Embryonic facial prominence (tissue), 1 donor: ENCODE data around the gene ANKRD28.
"Not testable (repeated sequence)": the region's sequence is repeated elsewhere in the genome, so short reads cannot be mapped to it uniquely, and the experiment has no call there.

Experiments
- DNase-seq: peaks from one replicate; pipeline ENCODE4 v3.0.0-alpha.2; 2016; ENCODE audit errors: extremely low spot score

Gene ANKRD28

GRCh38 chr3:15771444-15771843 is 26.3 kb downstream of the ANKRD28 start:
- DNase-seq, result no peak

GRCh38 chr3:15769256-15769915 is 28.4 kb downstream of the ANKRD28 start:
- DNase-seq, result no peak

DNA sequence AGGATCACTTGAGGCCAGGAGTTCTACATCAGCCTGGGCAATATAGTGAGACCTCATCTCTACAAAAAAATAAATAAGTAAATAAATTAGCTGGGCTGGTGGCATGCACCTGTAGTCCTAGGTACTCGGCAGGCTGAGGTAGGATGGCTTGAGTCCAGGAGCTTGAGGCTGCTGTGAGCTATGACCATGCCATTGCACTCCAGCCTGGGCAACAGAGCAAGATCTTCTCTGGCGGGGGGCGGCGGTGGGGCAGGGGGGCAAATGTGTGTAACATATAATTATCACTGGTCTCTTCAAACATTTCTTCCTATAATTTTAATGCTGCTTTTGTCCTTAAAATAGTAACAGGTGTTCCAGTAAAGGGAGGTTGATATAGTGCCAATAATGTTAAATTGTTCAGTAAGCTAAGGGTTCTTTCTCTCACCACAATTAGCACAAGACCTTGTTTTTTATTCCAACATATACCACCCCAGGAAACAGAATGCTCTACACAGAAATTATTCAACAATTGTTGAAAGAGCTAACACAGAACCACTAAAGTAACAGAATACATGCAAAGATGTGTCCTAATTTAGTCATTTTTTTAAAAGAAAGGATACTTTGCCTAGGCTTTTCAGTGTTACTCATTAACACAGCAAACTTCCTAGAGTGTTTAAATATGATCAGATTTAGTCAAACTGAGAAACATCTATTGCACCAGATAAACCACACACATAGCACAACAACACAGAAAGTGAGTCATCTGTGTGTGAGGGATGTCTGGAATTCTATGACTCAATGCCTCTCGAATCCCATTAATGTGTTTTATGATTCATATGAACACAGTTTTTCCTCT is 29.1 kb downstream of the ANKRD28 start:
- DNase-seq, result no peak

GRCh38 chr3:15766406-15766805 is 31.4 kb downstream of the ANKRD28 start:
- no peak for DNase-seq

- DNase-seq, result no peak
These were observed 39.5 kb downstream of the ANKRD28 start for GRCh38 chr3:15758295-15758694.

DNA sequence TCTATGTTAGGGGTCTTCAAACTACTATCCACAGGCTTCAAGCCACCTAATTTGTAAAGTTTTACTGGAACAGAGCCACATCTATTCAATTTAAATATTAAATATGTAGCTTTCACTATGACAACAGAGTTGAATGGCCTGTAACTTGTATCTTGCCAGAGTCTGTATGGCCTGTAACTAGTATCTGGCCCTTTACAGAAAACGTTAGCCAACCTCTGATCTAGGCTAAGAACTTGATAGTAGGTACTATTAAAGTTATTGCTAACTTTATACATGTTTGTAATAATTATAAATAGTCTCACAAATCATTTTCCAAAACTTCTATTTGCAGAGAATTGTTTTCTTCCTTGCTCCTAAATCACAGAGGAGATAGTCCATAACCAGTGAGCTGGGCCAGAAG is 40.0 kb downstream of the ANKRD28 start:
- no peak for DNase-seq

GRCh38 chr3:15756505-15756904 is 41.3 kb downstream of the ANKRD28 start:
- no peak for DNase-seq

DNA sequence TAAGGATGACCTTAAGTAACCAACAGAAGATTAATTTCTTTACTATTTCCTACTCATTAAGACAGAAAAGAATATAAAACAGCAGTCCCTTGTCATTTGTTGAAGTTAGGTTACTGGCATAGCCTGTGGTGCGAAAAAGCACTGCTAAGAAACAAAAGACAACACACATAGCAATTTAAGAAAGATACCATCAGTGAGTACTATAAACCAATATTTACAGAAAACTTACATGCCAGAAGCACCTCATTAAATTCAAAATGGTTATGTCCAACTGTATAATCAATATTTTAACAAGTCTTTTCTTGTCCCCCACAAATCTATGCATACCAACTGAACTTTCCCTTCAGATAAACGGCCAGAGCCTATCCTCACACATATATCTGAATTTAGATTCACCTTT is 42.0 kb downstream of the ANKRD28 start:
- no peak for DNase-seq

DNA sequence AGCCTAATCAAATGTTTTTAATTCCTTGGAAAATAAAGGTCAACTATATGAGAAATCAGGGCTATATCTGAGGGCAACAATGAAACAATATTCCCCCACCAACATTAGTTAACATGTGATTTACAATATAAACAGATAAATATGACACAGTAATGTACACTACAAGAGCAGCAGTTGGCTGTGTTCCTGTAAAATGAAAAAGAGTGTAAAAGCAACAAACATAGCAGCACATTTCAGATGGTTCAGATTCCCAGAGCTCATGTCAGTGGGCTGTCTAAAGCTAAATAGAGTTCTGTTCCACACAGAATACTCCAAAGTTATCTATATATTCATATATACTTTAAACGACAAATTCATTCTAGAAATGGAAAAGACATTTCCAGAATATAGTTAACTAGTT is 42.6 kb downstream of the ANKRD28 start:
- DNase-seq, result no peak

GRCh38 chr3:15754047-15754446 is 43.7 kb downstream of the ANKRD28 start:
- no peak for DNase-seq

DNA sequence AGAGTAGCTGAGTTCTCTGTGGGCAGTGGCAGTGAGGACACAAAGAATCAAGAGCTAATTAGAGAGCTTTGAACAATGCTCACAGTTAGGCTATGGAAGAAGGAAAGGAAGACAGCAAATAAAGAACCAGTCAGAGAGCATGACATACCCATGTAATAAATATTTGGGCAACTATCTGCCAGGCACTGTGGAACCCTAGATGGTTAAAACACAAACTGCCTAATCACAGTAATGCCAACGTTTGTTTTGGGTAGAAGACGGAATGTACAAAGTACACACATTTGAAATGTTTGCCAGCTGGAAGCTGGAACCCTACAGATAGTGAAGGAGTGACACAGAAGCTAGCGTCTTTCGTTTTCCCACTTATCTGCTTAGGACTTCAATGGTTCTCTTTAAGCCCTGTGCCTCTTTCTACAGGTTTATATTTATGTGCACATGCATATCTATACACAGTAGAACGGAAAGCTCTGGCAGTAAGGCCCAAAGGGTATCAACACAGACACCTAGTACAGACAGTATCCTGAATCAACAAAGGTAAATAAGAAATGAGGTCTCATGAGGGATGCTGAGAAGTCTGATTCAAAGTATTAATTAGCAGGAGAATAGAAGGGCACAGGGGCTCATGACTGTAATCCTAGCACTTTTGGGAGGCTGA is 44.6 kb downstream of the ANKRD28 start:
- no peak for DNase-seq

GRCh38 chr3:15750879-15751278 is 46.9 kb downstream of the ANKRD28 start:
- DNase-seq, result no peak

DNA sequence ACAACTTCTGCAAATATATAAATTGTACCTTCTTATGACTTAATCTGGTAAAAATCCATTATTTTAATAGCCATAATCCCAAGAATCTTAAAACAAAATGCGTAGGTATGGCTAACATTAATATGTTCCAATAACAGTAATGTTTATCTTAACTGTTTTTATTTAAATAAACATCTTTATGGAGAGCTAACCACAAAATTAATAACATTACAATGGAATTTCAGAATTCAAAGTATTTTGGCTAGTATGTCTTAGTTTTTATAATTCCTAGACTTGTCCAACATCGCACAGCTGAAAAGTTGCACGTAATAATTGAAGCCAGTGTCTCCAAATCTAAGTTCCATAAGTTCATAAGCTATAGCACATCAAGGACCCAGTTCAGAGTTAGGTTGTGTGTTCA is 47.6 kb downstream of the ANKRD28 start:
- no peak for DNase-seq

DNA sequence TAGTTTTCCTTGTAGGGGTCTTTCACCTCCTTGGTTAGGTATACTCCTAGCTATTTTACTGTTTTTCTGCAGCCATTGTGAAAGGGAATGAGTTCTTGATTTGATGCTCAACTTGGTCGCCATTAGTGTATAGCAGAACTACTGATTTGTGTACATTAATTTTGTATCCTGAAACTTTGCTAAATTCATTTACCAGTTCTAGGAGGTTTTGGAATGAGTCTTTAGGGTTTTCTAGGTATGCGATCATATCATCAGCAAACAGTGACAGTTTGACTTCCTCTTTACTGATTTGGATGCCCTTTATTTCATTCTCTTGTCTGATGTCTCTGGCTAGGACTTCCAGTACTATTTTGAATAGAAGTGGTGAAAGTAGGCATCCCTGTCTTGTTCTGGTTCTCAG is 51.9 kb downstream of the ANKRD28 start:
- not testable (repeated sequence) for DNase-seq

- DNase-seq, result no peak
These were observed 53.6 kb downstream of the ANKRD28 start for GRCh38 chr3:15744176-15744575.

DNA sequence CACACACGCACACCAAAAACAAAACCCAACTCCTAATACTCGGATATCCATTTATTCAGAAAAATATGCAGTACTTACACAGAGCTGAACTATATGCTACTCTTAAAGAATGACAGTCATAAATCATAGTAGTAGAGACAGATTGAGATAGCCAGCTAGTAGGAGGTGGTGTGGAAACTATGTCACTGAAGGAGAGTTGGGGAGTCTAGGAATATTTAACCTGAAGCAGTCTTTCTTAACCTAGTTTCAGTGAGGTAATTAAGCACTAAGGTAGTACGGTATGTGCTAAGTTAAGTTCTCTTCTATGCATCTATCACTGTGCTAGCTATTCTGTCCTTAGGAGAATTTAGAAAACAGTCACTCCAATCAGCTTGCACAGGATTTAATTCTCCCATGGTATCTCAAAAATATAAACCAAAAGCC is 54.2 kb downstream of the ANKRD28 start:
- DNase-seq, result no peak

- not testable (repeated sequence) for DNase-seq
These were observed 55.5 kb downstream of the ANKRD28 start for GRCh38 chr3:15742236-15742635.

GRCh38 chr3:15738616-15739005 is 59.2 kb downstream of the ANKRD28 start:
- not testable (repeated sequence) for DNase-seq

GRCh38 chr3:15731024-15731423 is 66.8 kb downstream of the ANKRD28 start:
- DNase-seq, result no peak

DNA sequence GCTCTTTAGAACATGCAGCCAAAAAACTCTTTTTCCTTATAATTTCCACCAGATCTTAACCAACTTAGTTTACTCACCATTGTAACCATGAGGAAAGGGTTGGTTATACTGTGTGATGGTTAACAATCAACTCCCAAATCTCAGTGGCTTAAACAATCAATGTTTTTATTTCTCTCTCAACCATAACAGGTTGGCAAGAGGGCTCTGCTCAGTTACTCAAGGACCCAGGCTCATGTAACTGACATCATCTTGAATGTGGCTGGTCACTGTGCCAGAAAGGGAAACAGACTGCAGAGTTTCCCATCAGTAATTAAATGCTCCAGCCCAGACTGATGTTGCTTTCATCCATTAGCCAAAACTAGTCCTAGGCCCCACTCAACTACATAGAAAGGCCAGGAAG is 69.0 kb downstream of the ANKRD28 start:
- DNase-seq, result no peak

- DNase-seq, result no peak
These were observed 70.9 kb downstream of the ANKRD28 start for GRCh38 chr3:15726881-15727280.

DNA sequence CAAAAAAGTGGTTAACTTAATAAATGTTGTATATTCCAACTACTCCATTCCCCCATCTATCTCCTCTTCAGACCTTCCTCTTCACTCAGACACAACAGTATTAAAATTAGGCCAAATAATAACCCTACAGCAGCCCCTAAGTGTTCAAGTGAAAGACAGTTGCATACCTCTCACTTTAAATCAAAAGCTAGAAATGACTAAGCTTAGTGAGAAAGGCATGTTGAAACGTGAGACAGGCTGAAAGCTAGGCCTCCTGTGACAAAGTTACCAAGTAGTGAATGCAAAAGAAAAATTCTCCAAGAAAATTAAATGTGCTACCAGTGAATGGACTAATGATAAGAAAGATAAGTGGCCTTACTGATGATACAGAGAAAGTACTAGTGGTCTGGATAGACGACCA is 71.7 kb downstream of the ANKRD28 start:
- no peak for DNase-seq

DNA sequence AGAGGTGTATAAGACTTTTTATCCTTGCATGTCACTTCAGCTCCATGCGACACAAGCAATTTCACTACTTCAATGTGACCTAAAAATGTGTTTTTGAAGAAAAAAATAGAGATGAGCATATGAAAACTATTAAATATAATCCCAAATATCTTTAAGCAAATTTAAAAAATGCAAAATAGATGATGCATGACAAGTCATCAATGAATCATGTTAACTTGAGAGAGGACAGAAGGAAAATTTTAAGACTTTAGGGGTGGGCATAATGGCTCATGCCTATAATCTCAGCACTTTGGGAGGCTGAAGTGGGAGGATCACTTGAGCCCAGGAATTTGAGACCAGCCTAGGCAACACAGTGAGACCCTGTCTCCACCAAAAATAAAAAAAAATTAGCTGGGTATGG is 73.3 kb downstream of the ANKRD28 start:
- DNase-seq, result no peak
